HL-60/S4 treated with phorbol 12-myristate 13-acetate at 8.2 ng/mL for 4 days and 3 days (cell line): Measurements from ENCODE around the gene EEFSEC.

Experiments
- in situ Hi-C: fragments of 300-500 bp; cut with MboI; formaldehyde crosslinking; loops from 2 replicates; pipeline ENCODE4 v1.15.0; 2022; ENCODE audit warnings: low sequenced_read_pairs

The EEFSEC gene

DNA sequence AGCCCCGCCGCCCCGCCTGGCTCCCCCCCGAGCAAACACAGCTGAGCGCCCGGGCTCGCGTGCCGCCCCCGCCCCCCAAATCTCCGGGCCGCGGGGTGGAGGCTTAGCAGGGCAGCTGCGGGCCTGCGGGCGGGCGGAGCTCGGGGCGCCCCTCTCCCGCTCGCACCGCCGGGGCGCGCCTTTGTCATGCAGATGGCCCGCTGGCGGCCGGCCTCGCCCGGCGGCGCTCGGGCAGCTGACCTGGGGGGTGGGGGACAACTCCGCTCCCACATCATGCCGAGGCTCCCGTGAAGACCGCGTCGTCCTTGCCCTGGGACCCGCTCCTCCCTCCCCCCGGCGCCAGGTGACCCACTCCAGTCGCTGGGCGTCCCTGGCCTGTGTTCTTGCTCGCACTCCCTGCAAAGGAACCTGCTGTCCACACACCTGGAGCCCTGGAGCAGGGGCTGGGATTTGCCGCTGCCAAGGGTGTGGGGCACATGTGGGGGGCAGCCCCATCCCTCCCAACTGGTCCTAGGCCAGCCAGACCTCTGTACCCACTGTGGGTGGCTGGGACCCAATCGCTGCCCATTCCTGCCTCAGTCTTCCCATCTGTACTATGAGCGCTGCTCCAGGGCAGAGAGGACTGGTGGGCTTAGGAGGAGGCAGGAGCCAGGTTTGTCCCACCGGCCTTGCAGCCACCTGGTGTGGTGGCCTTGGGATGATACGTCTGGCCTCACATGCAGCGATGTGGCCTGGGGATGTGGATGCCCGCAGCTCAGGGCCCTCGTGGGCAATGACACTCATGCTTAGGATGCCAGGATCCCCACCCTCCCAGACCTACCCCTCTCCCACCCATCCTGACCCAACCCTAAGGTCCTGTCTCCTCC, 279.9 kb downstream of the EEFSEC start:
- in situ Hi-C loops: no loop called here

DNA sequence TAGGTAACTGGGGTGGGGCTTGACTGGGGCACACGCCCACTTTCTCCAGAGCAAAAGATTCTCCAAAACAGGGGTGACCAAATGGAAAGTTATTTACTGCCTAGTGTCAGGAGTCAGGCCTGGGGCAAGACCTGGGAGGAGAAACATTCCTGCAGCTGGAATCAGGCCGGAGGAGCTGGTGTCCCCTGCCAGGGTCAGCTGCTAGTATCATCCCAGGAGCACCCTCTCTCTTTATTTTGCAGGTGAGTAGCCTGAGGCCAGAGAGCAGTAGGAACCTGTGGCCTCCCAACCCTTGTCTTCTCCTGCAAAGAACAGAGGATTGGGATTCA, 280.5 kb downstream of the EEFSEC start:
- in situ Hi-C loops: no loop called here

DNA sequence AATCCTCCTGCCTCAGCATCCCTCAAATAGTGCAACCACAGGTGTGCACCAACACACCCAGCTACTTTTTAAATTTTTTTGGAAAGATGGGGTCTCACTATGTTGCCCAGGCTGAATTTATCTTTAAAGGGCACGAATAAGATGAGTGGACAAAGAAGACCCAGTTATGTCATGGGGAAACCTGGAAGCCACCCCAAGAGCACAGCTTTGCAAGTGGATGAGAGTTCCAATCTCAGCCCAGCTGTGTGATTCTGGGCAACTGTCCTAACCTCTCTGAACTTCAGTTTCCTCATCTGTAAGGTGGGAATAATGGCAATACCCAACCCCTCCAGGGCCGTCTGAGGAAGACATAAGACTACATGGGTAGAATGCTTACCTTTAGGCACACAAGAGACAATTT, 281.2 kb downstream of the EEFSEC start:
- in situ Hi-C loops: no loop called here

DNA sequence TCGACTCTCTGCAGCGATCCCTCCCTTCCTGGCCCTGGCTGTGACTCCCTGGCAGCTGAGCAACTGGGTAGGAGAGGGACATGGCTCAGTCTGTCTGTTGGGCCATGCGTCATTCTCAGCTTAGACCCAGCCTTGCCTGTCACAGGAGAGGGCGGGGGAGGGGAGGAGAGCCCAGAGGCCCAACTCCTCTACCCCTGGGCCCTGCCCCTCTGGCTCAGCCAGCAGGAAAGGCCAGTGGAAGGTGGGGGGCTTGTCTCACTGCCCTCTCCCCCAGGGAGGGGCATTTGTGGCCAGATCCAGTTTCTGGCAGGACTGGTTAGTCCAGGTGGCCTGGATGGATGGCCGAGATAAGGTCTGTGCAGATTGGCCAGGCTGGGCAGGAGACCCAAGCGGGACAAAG, 281.8 kb downstream of the EEFSEC start:
- in situ Hi-C loops: no loop called here

DNA sequence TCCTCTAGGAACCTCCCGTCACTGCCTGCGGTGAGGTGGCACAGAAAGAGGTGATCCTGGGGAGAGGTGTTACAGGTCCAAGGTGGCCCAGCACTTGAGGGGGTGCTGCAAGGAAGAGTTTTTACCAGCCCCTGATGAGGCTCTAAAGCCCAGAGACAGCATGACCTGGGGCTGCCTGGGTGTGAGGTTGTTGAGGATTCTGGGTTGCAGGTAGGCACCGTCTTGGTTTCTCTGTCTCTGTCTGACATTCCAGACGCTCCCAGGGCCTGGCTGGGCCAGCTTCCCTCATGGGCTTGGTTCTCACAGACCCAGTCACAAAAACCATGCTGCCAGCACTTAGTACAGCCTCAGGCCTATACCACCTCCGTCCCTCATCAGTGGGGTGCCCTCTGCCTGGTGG, 282.3 kb downstream of the EEFSEC start:
- in situ Hi-C loops: no loop called here

DNA sequence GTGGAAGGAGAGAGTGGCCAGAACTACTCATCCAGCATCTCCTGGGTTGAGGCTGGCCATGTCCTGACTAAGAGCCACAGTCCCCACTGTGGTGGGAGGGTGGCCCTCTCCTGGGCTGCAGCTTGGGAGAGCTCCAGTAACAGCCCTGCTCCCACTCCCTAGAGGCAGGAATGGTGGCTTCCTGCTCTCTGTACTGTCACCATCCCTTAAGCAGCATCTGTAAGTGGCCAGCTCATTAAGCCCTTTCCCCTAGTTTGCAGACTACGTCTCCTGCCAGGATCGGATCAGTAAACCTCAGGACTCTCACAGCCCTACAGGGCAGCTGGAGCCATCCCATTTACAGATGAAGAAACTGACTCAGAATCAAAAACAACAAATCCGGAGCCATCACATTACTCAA, 282.9 kb downstream of the EEFSEC start:
- in situ Hi-C loops: no loop called here

DNA sequence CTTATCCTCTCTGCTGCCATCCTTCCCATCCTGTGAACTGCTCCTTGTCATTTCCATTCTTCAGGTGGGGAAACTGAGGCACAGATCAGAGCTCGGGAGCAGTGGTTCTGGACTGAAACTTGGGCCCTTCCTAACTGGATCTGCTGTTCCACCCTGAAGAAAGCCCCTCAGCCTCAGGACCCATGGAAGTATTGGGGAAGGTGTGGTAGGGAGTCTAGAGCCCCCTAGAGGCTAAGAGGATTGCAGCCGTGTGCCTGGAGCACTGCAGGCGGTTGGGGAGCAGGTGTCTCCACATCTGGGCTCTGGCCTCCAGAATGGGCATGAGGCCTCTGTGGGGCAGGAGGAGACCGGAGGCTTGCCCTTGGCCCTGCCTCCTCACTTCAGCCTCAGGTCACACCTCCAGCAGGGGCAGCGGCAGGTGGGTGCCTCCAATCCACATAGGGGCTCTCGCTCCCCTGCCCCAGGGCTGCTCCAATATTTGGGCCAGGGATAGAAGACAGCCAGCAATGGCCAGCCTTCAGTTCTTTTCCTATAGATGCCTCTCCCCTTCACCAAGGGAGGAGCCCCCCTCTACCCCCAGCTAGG, 285.3 kb downstream of the EEFSEC start:
- in situ Hi-C loops: no loop called here

DNA sequence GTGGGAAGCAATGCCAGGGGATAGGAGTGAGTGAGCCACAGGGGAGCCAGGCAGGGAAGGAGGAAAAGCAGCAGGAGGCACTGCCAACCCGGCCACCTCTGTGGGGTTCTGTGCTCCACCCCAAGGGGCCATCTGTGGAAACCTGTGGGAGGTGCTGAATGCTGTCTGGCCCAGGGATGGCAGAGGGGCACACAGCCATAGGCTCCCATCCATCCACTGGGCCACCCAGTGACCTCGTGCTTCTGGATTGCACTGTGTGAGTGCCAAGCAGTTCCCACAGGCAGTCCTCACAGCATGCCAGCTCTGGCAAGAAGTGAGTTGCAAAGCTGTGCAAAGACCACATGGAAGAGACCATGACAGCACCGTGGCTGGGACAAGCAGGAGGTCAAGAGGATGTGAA, 285.9 kb downstream of the EEFSEC start:
- in situ Hi-C loops: no loop called here

DNA sequence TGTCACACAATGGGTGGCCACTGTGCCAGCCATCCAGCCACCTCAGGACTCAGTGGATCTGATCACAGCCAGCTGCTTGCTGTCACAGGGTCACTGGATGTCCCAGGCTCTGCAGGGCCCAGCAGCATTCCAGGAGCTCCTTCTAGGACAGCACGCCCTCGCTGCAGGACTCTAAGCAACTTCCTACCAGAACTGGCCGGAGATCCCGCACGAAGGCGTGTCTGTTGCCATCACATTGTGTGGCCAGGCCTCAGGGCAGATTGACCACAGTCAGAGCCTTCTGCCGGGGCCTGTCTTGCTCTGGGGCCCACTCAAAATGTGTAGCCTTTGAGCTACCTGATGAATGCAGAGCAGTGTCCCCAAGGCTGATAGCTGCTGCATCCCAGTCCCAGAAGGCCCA, 288.8 kb downstream of the EEFSEC start:
- in situ Hi-C loops: no loop called here

DNA sequence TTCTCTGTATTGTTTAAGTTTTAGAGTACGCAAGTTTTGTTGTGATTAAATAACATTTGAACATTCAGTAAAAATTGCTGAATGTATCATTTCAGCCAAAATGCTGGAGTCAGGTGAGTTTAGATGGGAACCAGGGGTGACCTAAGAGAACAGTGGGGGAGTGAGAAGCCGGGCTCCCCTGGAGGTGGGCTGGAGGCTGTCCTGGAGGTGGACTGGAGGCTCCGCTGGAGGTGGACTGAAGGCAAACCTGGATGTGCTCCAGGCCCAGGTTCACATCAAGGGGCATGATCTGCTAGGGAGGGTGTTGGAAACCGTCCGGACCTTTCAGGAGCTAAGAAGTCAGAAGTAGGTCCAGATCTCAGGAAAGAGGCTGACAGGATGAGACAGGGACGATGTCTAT, 289.7 kb downstream of the EEFSEC start:
- in situ Hi-C loops: no loop called here

DNA sequence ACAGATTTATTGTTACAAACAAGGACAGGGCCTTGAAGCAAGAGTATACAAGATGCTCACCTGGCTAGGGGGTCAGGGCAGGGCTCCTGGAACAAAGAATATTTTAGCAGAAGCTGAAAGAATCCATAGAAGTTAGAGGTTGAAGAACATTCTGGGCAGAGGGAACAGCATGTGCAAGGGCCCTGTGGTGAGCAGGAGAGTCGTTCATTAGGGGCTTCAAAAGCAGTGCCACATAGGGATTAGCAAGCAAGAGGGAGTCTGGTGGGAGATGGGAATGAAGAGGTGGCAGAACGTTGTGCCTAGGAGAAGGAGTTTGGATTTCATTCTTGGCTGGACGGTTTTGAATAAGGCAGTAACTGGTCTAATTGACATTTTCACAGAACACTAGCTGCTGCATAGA, 290.5 kb downstream of the EEFSEC start:
- in situ Hi-C loops: no loop called here

DNA sequence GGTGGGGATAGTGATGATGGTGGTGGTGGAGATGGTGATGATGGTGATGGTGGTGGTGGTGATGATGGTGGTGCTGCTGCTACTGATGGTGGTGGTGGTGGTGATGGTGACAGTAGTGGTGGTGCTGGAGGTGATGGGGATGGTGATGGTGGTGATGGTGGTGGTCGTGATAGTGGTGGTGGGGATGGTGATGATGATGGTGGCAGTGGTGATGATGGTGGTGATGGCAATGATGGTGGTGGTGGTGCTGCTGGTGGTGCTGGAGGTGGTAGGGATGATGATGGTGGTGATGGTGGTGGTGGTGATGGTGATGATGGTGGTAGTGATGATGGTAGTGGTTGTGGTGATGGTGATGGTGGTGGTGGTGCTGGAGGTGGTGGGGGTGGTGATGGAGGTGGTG, 292.1 kb downstream of the EEFSEC start:
- in situ Hi-C loops: no loop called here

DNA sequence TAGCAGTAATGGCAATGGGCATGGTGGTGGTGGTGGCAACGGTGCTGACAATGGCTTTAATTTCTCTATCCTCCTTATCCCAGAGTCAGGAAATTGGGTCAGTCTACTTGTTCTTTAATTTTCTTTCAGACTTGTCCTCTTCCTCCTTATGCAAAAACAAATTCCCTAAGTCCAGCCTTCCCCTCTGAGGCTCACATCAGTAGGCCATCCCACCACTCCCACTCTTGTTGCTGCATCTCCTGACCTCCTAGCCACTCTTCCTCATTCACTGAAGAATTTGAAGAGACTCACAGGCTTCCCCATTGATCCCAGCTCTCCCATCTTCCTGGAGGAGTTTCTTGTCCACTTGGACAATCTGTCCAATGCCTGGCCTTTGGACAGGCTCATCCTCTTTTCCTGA, 293.5 kb downstream of the EEFSEC start:
- in situ Hi-C loops: no loop called here

DNA sequence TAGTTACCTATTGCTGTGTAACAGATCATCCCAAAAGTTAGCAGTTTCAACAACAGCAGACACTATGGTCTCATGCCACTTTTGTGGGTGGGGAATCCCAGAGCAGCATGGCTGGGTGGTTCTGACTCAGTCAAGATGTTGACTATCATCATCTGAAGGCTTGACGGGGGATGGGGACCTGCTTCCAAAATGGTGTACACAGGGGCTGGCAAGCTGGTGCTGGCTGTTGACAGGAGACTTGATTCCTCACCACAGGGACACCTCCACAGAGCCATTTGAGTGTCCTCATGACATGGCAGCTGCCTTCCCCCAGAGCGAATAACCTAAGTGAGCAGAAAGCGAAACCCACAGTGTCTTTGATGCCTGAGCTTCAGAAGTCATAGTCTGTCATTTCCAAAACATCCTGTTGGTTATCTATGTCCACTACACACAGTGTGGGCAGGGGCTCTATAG, 294.3 kb downstream of the EEFSEC start:
- in situ Hi-C loops: no loop called here

DNA sequence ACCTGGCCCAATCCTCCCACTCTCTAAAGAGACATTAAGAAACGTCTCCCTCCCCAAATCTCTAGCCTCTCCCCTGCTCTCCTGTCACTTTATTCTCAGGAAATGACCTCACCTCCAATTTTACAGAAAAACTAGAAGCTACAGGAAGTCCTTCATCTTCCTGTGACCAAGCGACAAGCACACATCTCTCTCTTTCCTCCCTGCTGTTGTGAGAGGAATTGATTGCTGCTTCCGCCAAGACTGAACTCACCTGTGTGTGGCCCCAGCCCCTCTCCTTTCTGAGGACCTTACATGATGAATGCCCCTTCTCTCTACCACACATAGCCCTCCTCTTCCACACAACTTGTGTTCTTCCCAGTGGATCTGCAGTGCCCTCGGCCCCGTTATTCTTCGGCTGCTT, 295.2 kb downstream of the EEFSEC start:
- in situ Hi-C loops: no loop called here

DNA sequence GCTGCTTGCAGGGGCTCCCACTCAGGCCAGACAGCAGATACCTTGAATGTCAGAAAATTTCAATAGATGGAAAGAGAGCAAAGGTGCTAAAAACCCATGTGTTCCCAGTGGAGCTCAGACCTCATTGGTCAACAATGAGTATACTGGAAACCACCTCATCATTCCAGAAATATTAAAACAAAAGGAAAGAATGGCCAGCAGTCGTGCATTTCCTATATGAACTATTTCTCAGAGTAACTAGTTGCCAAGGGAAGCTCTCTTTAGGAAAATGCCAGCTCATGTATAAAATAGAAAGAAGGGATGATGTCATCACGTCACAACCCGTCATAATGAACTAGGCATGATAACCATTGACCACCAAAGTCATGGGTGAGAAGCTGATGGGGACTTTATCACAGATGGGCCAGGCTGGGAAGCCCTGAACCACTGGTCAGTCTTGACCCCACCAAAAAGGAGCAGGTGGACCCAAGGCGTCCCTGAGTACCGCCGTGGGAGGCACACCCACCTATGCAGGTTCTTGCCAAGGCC, 295.9 kb downstream of the EEFSEC start:
- in situ Hi-C loops: no loop called here

DNA sequence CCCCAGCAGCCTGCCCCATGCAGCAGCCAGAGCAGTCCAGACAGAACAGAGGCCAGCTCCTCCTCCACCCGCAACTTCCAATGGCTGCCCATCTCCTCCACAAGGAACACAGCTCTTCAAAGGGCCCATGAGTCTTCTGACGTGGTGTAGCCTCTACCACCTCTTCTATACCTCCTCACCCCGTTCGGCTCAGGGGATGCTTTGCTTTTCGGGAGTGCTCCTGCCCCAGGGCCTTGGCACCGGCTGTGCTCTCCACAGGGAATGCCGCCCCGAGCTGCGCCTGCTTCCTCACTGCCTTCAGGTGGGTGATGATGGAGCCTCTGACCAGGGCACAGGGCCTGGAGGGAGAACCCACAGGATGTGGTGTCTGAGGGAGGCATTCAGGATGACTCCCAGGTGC, 298.8 kb downstream of the EEFSEC start:
- in situ Hi-C loops: no loop called here

DNA sequence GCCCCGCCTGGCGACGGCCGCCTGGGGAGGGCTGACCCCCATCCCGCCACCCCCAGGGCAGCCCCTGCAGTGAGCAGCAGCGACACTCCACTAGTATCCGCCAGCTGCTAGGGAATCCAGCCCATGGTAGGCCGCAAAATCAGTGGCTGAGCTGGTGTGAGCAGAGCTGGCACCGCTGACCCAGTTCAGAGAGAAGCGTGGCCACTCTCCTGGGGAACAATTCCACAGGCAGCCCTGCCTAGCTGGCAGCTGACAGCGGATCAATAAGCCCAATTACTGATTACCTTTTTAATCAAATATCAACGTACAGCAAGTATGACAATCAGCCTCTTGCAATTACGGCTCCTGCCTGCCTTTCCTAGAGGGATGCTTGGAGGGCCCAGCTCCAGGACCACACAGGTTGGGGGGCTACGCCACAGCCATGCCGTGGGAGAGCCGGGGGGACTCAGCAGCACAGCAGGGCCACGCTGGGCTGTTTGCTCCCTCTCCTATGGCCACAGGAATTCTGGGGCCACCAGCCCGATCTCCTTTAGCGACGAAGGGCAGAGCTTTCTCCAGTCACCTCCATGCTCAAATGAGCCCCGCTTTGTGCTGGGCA, 299.5 kb downstream of the EEFSEC start:
- in situ Hi-C loops: no loop called here

DNA sequence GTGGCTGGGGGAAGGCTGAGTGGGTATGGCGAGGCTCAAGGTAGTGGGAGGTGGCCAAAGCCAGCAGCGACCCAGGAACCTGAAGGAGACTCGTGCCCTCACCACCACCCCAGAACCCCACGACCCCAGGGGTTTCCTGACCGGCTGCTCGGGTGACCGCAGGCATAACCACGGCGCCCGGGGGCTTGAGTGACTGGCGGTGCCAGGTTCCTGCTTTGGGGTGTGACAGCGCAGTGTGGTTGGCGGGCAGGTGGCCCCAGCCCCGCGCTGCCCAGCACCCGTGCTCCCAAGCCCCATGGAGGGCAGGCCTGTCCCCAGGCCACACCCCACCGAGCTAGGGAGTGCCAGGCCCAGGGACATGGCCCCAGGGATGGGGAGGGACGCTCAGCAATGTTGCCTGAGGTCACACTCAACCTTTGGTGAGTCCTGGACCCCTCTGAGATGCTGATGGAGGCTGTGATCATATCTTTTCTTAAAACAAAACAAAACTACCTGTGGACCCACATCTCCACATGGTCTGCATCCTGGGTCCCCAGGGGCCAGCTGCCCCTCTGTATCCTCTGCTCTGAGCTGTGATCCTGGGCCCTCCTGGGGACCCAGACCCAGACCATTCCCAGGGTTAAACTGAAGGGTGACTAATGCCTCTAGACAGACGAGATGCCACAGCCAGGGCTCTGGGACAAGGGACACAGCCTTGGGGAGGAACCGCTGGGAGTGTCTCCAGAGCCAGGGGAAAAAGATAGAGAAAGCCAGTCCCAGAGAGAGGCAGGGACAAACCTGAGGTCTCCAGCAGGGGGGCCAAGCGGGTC, 300.4 kb downstream of the EEFSEC start:
- in situ Hi-C loops: no loop called here

DNA sequence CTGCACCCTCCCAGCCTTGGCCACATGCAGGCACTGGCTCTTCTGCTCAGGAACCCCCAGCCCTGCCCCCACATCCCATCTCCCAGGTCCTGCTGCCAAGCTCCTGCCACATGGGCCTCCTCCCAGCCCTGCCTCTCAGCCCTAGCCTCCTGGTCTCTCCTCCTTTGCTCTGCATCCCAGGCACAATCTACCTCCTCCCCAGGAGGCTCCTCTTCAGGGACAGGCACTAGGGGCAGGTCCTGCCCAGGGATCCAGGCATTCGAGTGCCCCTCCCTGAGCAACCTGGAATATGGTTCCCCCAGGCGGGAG, 301.0 kb downstream of the EEFSEC start:
- in situ Hi-C loops: no loop called here

DNA sequence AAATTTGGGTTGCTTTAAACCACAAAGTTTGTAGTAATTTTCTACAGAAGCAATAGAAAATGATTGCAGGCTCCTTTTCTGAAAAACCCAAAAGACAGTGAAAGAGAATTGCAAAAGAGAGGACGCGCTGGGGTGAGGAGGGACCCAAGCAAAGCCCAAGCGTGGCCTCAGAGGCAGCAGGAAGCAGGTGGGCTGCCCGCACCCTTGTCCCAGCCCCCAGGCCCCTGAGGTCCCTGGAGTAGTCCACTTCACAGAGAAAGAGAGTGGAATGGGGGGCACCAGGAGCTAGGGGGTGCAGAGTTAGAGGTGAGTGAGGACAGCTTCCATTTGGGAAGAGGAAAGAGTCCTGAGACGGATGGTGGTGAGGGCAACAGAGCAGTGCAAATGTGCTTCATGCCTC, 301.8 kb downstream of the EEFSEC start:
- in situ Hi-C loops: no loop called here
